ENCODE data around the gene CBLB. TPM values are rescaled to one million over a fixed set of nuclear protein-coding genes. Genes with fewer than 3 reads are reported as not detected.

CBLB gene
- total and polyA plus RNA-seq, 9 of the 15 experiments (the other 6 are each of a cell fraction or from before 2014, with no cell fraction given): 1.8 to 8.1 (median 5.3) TPM

GRCh38 chr3:105629718-105630117 lies 239.1 kb downstream of the CBLB start:
- no peaks in the 10 kb centered on the region for H3K9me3 ChIP-seq (replicated peaks; ENCODE audit: control insufficient read depth, insufficient read depth, low read depth, low read length)
- FAIRE-seq (no peak), DNase-seq (ENCODE audit: extremely low read depth in 1 of 4, low spot score in 3 of 4) (no peak), ATAC-seq (no peak)
- in situ Hi-C loops (cut with MboI) (no loop called here), intact Hi-C loops (cut with micrococcal nuclease) (no loop called here)
- CTCF ChIA-PET (ENCODE audit: low intra/inter-chr PET ratio): no interaction called here
- H3K27ac ChIP-seq (ENCODE audit: extremely low read depth, low read depth, low read length): no peak overlapping the region
- H3K4me3 ChIP-seq: no peak overlapping the region
- POLR2A ChIA-PET: no interaction called here
- BruUV-seq (replicated peaks): no TSS peak
- no peaks in the 10 kb centered on the region for H3K9me1 ChIP-seq (ENCODE audit: control insufficient read depth, insufficient read depth, low read length)
- no peaks in the 10 kb centered on the region for H3K79me2 ChIP-seq (ENCODE audit: control insufficient read depth, insufficient read depth, low read length)
- no peak overlapping the region for H3K4me2 ChIP-seq (ENCODE audit: insufficient read depth, low read length)
- H3K36me3 ChIP-seq (ENCODE audit: control insufficient read depth, insufficient read depth, low read length): no peaks in the 10 kb centered on the region
- H3K9ac ChIP-seq (ENCODE audit: insufficient read depth in 1 of 2, low read depth in 2 of 2, low read length in 2 of 2): no peak overlapping the region
- H3K27me3 ChIP-seq (ENCODE audit: control insufficient read depth in 2 of 2, insufficient read depth in 2 of 2, low read length in 2 of 2): no peaks in the 10 kb centered on the region
- H4K20me1 ChIP-seq (replicated peaks; ENCODE audit: control insufficient read depth, insufficient read depth, low read length): no peaks in the 10 kb centered on the region
- no peak overlapping the region for H2AFZ ChIP-seq (ENCODE audit: low read depth, low read length)
- H3K4me1 ChIP-seq (replicated peaks in 1 of 2; ENCODE audit: control insufficient read depth in 2 of 2, insufficient read depth in 2 of 2, low read length in 2 of 2): peaks cover 0 to 4% of the 10 kb centered on the region in 2 experiments; a peak in 1 of 5 replicates
- TF ChIP-seq ZNF668 (CRISPR knock-in tag; IDR thresholded peaks at IDR 0.05) (no peak), ZNF41 (CRISPR knock-in tag; conservative IDR thresholded peaks at IDR 0.05) (no peak), MCM7 (IDR thresholded peaks at IDR 0.05) (no peak), REST (IDR thresholded peaks at IDR 0.05; ENCODE audit: borderline replicate concordance) (no peak), REST (CRISPR knock-in tag; IDR thresholded peaks at IDR 0.05; ENCODE audit: low read depth) (no peak), ZNF436 (CRISPR knock-in tag; IDR thresholded peaks at IDR 0.05) (no peak), NR0B1 (IDR thresholded peaks at IDR 0.05; ENCODE audit: partially characterized antibody) (no peak), NR2C1 (IDR thresholded peaks at IDR 0.05) (no peak), NR2C1 (tag; IDR thresholded peaks at IDR 0.05) (no peak), TFAM (CRISPR knock-in tag; conservative IDR thresholded peaks at IDR 0.05) (no peak), MXI1 (IDR thresholded peaks at IDR 0.05; ENCODE audit: low read depth, low read length) (no peak), EHMT2 (IDR thresholded peaks at IDR 0.05) (no peak), HDAC6 (IDR thresholded peaks at IDR 0.05; ENCODE audit: low read depth, low read length) (no peak), RNF2 (IDR thresholded peaks at IDR 0.05) (no peak), GATAD2A (IDR thresholded peaks at IDR 0.05) (no peak), TAF1 (IDR thresholded peaks at IDR 0.05; ENCODE audit: control insufficient read depth, extremely low read depth, insufficient read depth, low read length, severe bottlenecking) (no peak), IRF2 (CRISPR knock-in tag; IDR thresholded peaks at IDR 0.05) (no peak), HDGF (IDR thresholded peaks at IDR 0.05) (no peak), TAL1 (IDR thresholded peaks at IDR 0.05) (no peak)

Data from K562 (cell line).